Peyer's patch (tissue), 4 donors: ENCODE data around the gene PAGE3.

Experiments used
- CTCF ChIP-seq, 6 experiments: fragments of 450-650 bp in 4 of 6; fragments of 200-600 bp in 2 of 6; sonication (generic) in 1 of 6; IDR thresholded peaks; one replicate each; pipeline ENCODE4 v1.5.1; 2017 to 2019; ENCODE audit warnings: antibody characterized with exemption in 6 of 6, mild to moderate bottlenecking in 3 of 6, moderate library complexity in 1 of 6
- POLR2A ChIP-seq, 2 donors: fragments of 450-650 bp; IDR thresholded peaks; one replicate each; pipeline ENCODE4 v1.5.1; 2017; ENCODE audit warnings: antibody characterized with exemption in 2 of 2, mild to moderate bottlenecking in 2 of 2, moderate library complexity in 2 of 2

GRCh38 chrX:55290963-55291362 lies 26.2 kb upstream of the PAGE3 start:
- TF ChIP-seq CTCF (IDR thresholded peaks at IDR 0.05) (no peak), POLR2A (IDR thresholded peaks at IDR 0.05) (no peak)
